ENCODE data around the gene NR3C1. TPM values are rescaled to one million over a fixed set of nuclear protein-coding genes. Genes with fewer than 3 reads are reported as not detected.
A peak's percentile ranks its signal among the peaks of the same experiment; 100 is the strongest.

The NR3C1 gene
- total RNA-seq, 2 experiments from 2014 or later, result 48.6 to 53.9 TPM

- H3K9me3 Mint-ChIP-seq, result no peaks in the 10 kb centered on the region
- DNase-seq, result no peak
- peak overlapping the region; percentile 49 for H3K4me3 Mint-ChIP-seq
- peaks cover 72% of the 10 kb centered on the region for H3K4me1 Mint-ChIP-seq (ENCODE audit: low read depth)
- ChIA-PET CTCF (interaction anchor here (0.6 to 1.1 kb wide), 3 partner anchors 110 to 395 kb away, joined by 3 to 4 read pairs (median 3); no protein-coding TSS in a partner anchor), POLR2A (interaction anchor here (1.2 kb wide), 1 partner anchor 25 kb away, joined by 3 read pairs; no protein-coding TSS in a partner anchor)
- H3K27me3 Mint-ChIP-seq, result no peaks in the 10 kb centered on the region
- H3K36me3 Mint-ChIP-seq, result peaks cover 27% of the 10 kb centered on the region
- H3K27ac Mint-ChIP-seq, result no peak overlapping the region
- intact Hi-C loops (cut with micrococcal nuclease), result loop anchor here (2.0 to 5.0 kb wide), 2 partner anchors 45 to 85 kb away; no protein-coding TSS in a partner anchor
Observed at GRCh38 chr5:143397302-143398052, 6.0 kb downstream of the NR3C1 start.

GRCh38 chr5:143396353-143396940 lies 7.0 kb downstream of the NR3C1 start:
- peaks cover 27% of the 10 kb centered on the region for H3K36me3 Mint-ChIP-seq
- DNase-seq, result no peak
- POLR2A ChIA-PET, result interaction anchor here (1.2 kb wide), 1 partner anchor 26 kb away, joined by 3 read pairs; no protein-coding TSS in a partner anchor

GRCh38 chr5:143395638-143396352 lies 7.7 kb downstream of the NR3C1 start:
- H3K36me3 Mint-ChIP-seq, result peaks cover 27% of the 10 kb centered on the region
- ChIA-PET CTCF (interaction anchor here (1.0 kb wide), 2 partner anchors 379 to 381 kb away, joined by 3 read pairs; no protein-coding TSS in a partner anchor), POLR2A (interaction anchor here (0.6 to 1.2 kb wide), 2 partner anchors 26 to 97 kb away, joined by 3 read pairs; no protein-coding TSS in a partner anchor)
- H3K4me3 Mint-ChIP-seq, result peak overlapping the region; percentile 62
- no peak for DNase-seq
- no peak overlapping the region for H3K27ac Mint-ChIP-seq
- no peaks in the 10 kb centered on the region for H3K27me3 Mint-ChIP-seq
- intact Hi-C loops (cut with micrococcal nuclease), result loop anchor here (1.0 to 5.0 kb wide), 3 partner anchors 7 to 83 kb away; no protein-coding TSS in a partner anchor
- H3K4me1 Mint-ChIP-seq (ENCODE audit: low read depth), result peaks cover 67% of the 10 kb centered on the region
- H3K9me3 Mint-ChIP-seq, result no peaks in the 10 kb centered on the region

More at GRCh38 chr5:143396353-143396940, 7.0 kb downstream of the NR3C1 start:
- intact Hi-C loops (cut with micrococcal nuclease), result loop anchor here (1.0 to 5.0 kb wide), 3 partner anchors 8 to 84 kb away; no protein-coding TSS in a partner anchor
- H3K4me1 Mint-ChIP-seq (ENCODE audit: low read depth), result peaks cover 71% of the 10 kb centered on the region
- peak overlapping the region; percentile 28 for H3K27ac Mint-ChIP-seq
- no peaks in the 10 kb centered on the region for H3K27me3 Mint-ChIP-seq
- no peaks in the 10 kb centered on the region for H3K9me3 Mint-ChIP-seq
- CTCF ChIA-PET, result interaction anchor here (0.6 to 1.0 kb wide), 2 partner anchors 109 to 382 kb away, joined by 3 read pairs; no protein-coding TSS in a partner anchor
- H3K4me3 Mint-ChIP-seq, result peak overlapping the region; percentile 62

- H3K9me3 Mint-ChIP-seq, result no peaks in the 10 kb centered on the region
- DNase-seq, result no peak
- peaks cover 65% of the 10 kb centered on the region for H3K4me1 Mint-ChIP-seq (ENCODE audit: low read depth)
- ChIA-PET POLR2A (interaction anchor here (0.6 kb wide), 1 partner anchor 340 kb away, joined by 3 read pairs; no protein-coding TSS in a partner anchor), CTCF (interaction anchor here (0.7 to 1.1 kb wide), 2 partner anchors 11 to 41 kb away, joined by 3 read pairs; partner anchors contain the start of gene NR3C1)
- intact Hi-C loops (cut with micrococcal nuclease), result no loop called here
- no peaks in the 10 kb centered on the region for H3K27me3 Mint-ChIP-seq
- H3K27ac Mint-ChIP-seq, result no peak overlapping the region
- H3K36me3 Mint-ChIP-seq, result peaks cover 6% of the 10 kb centered on the region
- H3K4me3 Mint-ChIP-seq, result no peak overlapping the region
Observed at GRCh38 chr5:143393524-143393923, 10.0 kb downstream of the NR3C1 start.

- intact Hi-C loops (cut with micrococcal nuclease), result loop anchor here (2.0 kb wide), 1 partner anchor 14 kb away; no protein-coding TSS in a partner anchor
- Mint-ChIP-seq H3K4me1 (ENCODE audit: low read depth) (peaks cover 76% of the 10 kb centered on the region), H3K9me3 (peaks cover 8% of the 10 kb centered on the region), H3K36me3 (peaks cover 12% of the 10 kb centered on the region), H3K27ac (no peak overlapping the region), H3K4me3 (no peak overlapping the region), H3K27me3 (no peaks in the 10 kb centered on the region)
- ChIA-PET CTCF (interaction anchor here (0.6 to 0.7 kb wide), 2 partner anchors 678 to 1866 kb away, joined by 5 to 9 read pairs; no protein-coding TSS in a partner anchor), POLR2A (interaction anchor here (1.0 kb wide), 1 partner anchor 177 kb away, joined by 3 read pairs; no protein-coding TSS in a partner anchor)
- no peak for DNase-seq
Observed at GRCh38 chr5:143390941-143391340, 12.5 kb downstream of the NR3C1 start.

- no peak for DNase-seq
- CTCF ChIA-PET, result no interaction called here
- intact Hi-C loops (cut with micrococcal nuclease), result loop anchor here (2.0 kb wide), 1 partner anchor 13 kb away; no protein-coding TSS in a partner anchor
- H3K27ac Mint-ChIP-seq, result no peak overlapping the region
- peaks cover 77% of the 10 kb centered on the region for H3K4me1 Mint-ChIP-seq (ENCODE audit: low read depth)
- H3K4me3 Mint-ChIP-seq, result no peak overlapping the region
- POLR2A ChIA-PET, result interaction anchor here (1.0 to 1.3 kb wide), 2 partner anchors 11 to 177 kb away, joined by 3 read pairs; no protein-coding TSS in a partner anchor
- H3K36me3 Mint-ChIP-seq, result peaks cover 18% of the 10 kb centered on the region
- peaks cover 15% of the 10 kb centered on the region for H3K9me3 Mint-ChIP-seq
- no peaks in the 10 kb centered on the region for H3K27me3 Mint-ChIP-seq
Observed at GRCh38 chr5:143390258-143390657, 13.2 kb downstream of the NR3C1 start.

GRCh38 chr5:143386725-143387124 lies 16.8 kb downstream of the NR3C1 start:
- peak; percentile 33 for DNase-seq
- H3K36me3 Mint-ChIP-seq, result peaks cover 38% of the 10 kb centered on the region
- peaks cover 30% of the 10 kb centered on the region for H3K9me3 Mint-ChIP-seq
- H3K27ac Mint-ChIP-seq, result no peak overlapping the region
- no peaks in the 10 kb centered on the region for H3K27me3 Mint-ChIP-seq
- CTCF ChIA-PET, result interaction anchor here (1.5 kb wide), 1 partner anchor 17 kb away, joined by 6 read pairs; the partner anchor contains the start of gene NR3C1
- POLR2A ChIA-PET, result interaction anchor here (1.6 kb wide), 1 partner anchor 17 kb away, joined by 5 read pairs; the partner anchor contains the start of gene NR3C1
- intact Hi-C loops (cut with micrococcal nuclease), result no loop called here
- H3K4me3 Mint-ChIP-seq, result no peak overlapping the region
- H3K4me1 Mint-ChIP-seq (ENCODE audit: low read depth), result peaks cover 76% of the 10 kb centered on the region

GRCh38 chr5:143384865-143385657 lies 18.4 kb downstream of the NR3C1 start:
- no peak for DNase-seq
- peaks cover 30% of the 10 kb centered on the region for H3K9me3 Mint-ChIP-seq
- peaks cover 81% of the 10 kb centered on the region for H3K4me1 Mint-ChIP-seq (ENCODE audit: low read depth)
- no peak overlapping the region for H3K27ac Mint-ChIP-seq
- ChIA-PET CTCF (interaction anchor here (0.8 kb wide), 1 partner anchor 202 kb away, joined by 3 read pairs; no protein-coding TSS in a partner anchor), POLR2A (no interaction called here)
- peaks cover 38% of the 10 kb centered on the region for H3K36me3 Mint-ChIP-seq
- intact Hi-C loops (cut with micrococcal nuclease), result no loop called here
- H3K27me3 Mint-ChIP-seq, result no peaks in the 10 kb centered on the region
- H3K4me3 Mint-ChIP-seq, result no peak overlapping the region

GRCh38 chr5:143383988-143384387 lies 19.5 kb downstream of the NR3C1 start:
- H3K9me3 Mint-ChIP-seq, result peaks cover 30% of the 10 kb centered on the region
- ChIA-PET CTCF (no interaction called here), POLR2A (no interaction called here)
- peaks cover 81% of the 10 kb centered on the region for H3K4me1 Mint-ChIP-seq (ENCODE audit: low read depth)
- no peaks in the 10 kb centered on the region for H3K27me3 Mint-ChIP-seq
- no peak overlapping the region for H3K4me3 Mint-ChIP-seq
- H3K36me3 Mint-ChIP-seq, result peaks cover 38% of the 10 kb centered on the region
- no peak overlapping the region for H3K27ac Mint-ChIP-seq
- intact Hi-C loops (cut with micrococcal nuclease), result no loop called here
- DNase-seq, result no peak

GRCh38 chr5:143379606-143380005 lies 23.9 kb downstream of the NR3C1 start:
- ChIA-PET CTCF (interaction anchor here (1.2 kb wide), 1 partner anchor 24 kb away, joined by 3 read pairs; the partner anchor contains the start of gene NR3C1), POLR2A (no interaction called here)

More at GRCh38 chr5:143379606-143380005, 23.9 kb downstream of the NR3C1 start:
- no peak for DNase-seq
- Mint-ChIP-seq H3K27ac (no peak overlapping the region), H3K4me3 (no peak overlapping the region), H3K4me1 (ENCODE audit: low read depth) (peaks cover 80% of the 10 kb centered on the region), H3K9me3 (peaks cover 8% of the 10 kb centered on the region), H3K36me3 (peaks cover 17% of the 10 kb centered on the region), H3K27me3 (no peaks in the 10 kb centered on the region)
- intact Hi-C loops (cut with micrococcal nuclease), result no loop called here
